Measurements from ENCODE around the gene SFT2D3.
"Not testable (repeated sequence)": the region's sequence is repeated elsewhere in the genome, so short reads cannot be mapped to it uniquely, and the experiment has no call there.

SFT2D3 gene

DNA sequence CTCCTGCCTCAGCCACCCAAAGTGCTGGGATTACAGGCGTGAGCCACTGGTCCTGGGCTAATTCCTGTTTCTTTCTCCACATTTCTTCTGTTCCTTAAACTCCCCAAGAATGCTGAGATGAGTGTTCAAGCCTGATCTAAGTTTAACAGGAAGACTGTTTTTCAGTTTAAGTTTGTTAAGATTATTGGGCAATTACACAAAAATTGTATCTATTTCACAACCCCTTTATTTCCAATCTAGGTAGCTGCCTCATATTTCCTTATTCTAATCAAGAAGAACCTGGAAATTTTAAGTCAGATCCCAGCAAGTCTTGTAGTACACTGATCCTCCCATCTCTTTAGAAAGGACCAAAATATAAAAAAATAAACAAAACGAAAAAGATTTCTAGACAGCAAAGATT lies 11.7 kb downstream of the SFT2D3 start:
- DNase-seq, result no peak

DNA sequence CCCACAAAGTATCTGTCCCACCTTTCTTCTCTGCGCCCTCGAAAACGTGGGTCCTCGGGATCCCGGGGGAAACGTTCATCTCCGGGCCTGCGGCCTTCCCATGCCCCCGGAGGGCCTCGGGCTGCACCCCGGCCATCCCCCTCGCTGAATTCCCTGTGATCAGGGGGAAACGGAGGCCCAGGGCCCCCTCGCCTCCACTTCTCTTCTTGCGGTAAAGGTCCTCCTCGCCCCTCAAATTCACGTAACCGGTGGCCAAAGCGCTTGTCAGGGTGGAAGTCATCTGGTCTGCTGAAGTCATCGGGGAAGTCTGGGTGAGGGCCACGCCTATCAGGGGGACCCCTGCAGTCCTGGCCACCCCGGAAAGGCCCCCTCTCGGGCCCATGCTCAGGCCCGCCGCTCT lies 12.3 kb downstream of the SFT2D3 start:
- no peak for DNase-seq

DNA sequence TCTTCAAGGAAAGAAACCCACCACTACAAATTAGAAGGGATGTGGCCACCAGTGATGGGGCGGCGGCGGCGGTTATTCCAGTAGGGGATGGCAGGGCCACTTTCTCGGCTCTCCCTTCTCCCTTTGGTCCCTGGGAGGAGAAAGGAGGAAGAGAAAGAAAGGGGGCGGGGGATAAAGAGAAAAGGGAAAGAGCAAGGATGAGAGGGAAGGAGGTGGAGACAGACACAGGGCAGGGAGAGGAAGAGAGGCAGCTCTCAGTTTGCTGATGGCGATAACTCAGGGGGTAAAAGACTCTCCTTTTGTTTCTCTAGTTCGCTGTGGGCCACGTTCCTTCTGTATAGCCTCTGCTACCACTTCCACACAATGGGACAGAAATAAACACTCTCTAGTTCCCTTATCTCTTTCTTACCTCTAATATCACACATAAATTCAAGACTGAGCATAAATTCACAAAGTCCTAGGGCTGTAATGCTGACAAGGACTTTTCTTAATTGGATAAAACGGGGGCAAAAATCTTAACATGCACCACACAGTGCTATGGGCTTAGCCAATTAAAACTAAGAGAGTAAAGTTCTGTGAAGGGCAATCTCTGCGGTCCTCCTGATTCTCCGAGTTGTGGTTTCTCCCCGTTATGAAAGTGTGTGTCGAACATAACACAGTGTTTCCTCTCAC lies 14.6 kb downstream of the SFT2D3 start:
- DNase-seq, result no peak

DNA sequence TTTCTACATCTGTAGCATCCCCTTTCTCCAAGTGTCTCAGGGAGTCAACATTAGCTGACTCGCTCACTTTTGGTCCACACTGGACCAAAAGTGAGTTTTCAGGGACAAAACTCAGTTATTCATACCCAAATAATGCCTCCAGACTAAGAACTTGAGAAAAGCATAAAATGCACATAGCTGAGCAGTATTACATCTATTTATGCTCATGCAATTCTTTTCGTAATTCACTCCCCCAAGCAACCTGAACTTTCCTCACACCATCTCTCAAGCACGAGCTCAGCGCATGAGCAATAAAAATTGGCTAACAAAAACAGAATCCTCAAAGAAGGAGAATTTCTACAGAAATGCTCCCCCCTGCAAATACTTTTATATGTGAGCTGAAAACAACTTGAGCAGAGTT lies 17.0 kb downstream of the SFT2D3 start:
- DNase-seq, result no peak

DNA sequence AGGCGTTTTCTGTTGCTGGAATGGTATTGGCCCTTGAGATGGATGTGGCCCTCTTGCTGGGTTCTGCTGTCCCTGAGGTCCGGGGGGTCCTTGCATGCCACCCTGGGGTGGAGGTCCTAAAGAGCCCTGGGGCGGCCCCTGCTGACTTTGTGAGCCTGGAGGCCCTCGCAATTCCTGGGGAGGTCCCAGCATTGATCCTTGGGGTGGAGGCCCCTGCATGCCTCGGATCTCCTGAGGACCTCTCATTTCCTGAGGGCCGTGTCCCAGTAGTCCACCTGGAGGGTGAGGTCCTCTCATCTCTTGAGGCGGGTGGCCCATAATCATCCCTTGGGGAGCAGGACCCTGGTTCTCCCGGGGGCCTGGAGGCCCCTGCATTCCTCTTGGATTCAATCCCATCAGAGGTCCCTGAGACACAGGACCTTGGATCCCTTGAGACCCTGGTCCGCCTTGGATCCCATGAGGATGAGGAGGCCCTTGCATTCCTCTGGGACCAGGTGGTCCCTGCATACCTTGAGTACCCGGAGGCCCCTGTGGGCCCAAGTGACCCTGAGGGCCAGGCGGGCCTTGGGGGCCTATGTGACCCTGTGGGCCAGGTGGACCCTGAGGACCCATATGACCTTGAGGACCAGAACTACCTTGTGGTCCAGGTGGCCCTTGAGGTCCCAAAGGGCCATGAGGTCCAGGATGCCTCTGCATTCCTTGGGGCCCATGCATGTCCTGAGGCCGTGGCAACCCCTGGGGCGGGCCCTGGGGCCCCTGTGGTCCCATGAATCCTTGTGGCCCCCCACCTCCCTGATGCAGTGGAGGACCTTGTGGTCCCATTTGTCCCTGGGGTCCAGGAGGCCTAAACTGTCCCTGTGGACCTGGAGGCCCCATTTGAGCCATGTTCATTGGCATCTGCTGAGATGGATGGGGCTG lies 18.3 kb downstream of the SFT2D3 start:
- no peak for DNase-seq

DNA sequence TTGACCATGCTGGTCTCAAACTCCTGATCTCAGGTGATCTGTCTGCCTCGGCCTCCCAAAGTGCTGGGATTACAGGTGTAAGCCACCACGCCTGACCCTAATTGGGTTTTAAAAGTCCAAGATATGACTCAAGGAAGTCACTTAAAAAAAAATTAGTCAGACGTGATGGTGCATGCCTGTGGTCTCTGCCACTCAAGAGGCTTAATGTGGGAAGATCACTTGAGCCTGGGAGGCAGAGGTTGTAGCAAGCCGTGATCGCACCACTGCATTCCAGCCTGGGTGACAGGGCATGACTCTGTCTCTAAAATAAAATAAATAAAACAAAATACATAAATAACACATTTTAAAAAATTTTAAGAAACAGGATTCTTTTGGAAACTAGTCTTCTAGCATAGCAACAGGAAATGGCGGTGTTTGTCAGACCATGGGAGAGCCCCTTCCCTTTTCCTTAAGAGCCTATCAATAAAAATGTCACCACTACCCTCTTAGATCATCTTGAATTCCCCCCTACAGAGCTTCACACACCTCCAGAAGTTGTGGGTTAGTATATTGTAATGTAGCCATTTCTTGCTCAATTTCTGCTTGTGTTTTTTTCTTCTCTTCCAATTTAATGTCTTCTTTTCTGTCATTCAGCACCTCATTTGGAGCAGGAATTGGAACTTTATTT lies 20.1 kb downstream of the SFT2D3 start:
- no peak for DNase-seq

DNA sequence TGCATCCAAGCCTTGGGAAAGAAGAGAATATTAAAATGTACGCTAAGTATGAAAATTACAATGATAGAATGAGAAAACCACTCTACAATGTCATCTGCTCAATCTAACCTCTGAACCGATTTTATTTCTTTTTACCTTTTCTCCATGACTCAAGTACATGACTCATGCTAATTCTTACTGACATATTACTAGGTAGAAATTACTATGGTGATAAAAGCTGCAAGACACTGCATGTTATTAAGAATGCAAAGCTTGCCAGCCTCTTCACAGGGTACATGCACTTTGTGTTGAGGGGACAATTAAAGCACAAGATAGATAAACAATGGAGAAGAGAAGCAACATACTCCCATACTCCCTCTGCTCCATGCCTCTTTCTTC lies 20.7 kb downstream of the SFT2D3 start:
- DNase-seq, result no peak

DNA sequence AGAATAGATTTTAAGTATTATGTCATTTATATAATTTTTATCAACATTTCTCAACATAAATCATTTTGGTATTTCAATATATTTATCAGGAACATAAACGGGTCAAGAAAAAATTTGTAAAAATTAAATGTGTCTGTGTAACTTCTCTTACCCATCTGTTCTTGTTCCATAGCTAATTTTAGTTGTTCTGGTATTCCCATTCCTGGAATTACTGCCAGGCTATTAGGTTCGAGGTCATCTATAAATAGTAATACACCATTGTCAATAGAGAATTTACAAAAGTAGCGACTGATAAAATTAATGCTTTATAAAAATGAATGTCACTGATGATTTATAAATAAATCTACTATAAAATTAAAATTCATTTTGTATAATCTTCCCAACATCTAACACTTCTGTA lies 21.5 kb downstream of the SFT2D3 start:
- no peak for DNase-seq

DNA sequence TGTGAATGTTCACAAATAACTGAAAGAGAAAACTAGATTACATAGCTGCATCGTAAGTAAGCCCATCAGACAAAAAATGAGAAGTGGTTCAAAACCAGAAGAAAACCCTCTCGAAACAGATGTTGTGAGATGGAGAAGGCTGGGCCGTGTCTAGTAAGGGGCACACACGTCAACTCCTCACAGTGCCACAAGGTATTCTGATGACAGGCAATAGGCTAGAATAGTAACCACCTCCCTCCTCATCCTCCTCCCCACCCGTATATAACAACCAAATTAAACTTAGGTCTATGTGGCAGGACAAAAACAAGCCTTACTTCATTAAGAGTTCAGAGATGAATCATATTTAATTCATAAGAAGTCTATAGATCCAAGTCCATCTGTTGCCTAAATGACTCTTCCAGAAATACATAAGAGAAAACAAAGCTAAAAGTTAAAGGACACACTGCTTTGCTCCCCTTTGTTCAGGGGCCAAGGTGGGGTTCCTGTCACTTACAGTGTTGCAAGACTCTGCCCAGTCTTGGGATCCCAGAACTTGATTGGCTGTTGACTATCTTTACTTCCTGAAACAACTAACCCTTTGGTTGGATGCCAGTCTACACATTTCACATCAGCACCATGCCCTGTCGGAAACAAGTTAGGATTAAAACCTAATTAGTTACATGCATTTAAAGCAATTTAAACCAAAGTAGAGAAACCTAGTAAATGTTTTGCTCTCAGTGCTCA lies 25.0 kb downstream of the SFT2D3 start:
- DNase-seq, result no peak

DNA sequence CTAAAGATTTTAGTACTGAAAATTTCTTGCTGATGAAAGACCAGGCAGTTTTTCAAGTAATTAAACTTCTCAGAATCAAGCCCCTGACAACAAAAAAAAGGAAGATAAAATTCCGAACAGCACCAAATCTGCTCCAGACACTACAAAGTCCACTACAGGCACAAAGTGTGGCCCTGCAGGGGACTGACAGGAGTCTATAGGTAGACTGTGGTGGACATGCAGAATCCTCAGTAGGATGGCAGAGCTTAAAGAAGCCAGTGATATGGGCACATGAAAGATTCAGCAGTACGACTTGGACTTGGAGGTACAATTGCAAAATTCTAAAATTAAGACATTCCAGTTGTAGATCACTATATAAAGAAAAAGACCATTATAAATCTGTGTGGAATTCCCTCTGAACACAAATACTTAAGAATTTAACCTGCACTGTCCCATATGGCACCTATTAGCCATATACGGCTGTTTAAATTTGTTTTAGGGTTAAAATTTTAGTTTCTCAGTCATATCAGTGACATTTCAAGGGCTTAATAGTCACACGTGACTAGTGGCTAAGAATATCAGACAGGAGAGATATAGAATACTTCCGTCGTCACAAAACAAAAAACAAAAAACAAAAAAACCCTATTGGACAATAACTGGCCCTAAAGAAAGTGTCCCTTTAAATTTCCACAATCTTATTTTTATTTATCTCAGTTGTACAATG lies 32.0 kb downstream of the SFT2D3 start:
- no peak for DNase-seq

DNA sequence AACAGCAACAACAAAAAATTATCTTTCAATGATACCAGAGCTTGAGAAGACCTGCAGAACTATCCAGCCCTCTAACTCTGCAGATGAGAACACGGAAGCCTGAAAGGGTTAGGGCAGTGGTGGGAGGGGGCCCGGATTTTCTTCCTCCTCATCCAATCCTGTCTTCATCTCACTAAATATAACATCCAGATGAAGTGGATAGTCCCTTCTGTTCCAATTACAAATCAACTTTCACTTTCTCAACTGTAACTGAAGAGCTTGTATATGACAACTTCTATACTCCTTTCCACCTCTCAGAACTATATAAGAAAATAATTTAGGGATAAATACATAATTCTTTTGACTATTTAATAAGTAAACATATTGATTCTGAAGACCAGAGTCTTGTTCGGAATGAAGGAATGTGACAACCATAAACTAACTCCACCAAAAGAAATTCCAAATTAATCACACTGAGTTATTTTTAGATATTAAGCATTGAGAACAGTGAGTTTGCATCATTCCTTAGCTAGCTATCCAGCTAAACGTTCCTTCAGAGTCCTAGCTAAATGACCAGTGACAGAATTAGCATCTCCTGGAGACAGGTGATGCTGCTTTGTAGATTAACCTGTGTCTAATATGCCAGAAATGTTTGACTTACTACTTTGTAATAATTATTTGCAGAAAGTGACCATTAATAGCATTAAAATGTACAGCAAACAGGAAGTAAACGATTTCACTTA lies 32.7 kb downstream of the SFT2D3 start:
- no peak for DNase-seq

DNA sequence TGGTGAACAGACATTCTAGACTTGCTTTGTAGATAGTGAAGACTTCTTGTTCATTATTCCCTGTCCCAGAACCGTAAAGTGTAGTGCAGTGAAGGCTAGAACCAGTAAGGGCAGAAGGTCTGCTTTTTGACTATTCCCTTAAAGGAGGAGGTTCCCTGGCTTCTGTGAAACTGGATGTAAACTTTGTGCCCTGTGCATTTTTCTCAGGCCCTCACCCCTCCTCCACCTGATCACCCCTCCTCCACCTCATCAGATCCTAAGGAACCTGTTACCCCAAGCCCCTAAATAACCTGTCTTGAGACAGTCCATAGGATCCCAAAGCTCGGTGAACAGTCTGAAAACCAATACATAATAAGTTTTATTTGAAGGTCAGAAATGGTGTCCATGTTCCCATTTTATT lies 33.7 kb downstream of the SFT2D3 start:
- no peak for DNase-seq

DNA sequence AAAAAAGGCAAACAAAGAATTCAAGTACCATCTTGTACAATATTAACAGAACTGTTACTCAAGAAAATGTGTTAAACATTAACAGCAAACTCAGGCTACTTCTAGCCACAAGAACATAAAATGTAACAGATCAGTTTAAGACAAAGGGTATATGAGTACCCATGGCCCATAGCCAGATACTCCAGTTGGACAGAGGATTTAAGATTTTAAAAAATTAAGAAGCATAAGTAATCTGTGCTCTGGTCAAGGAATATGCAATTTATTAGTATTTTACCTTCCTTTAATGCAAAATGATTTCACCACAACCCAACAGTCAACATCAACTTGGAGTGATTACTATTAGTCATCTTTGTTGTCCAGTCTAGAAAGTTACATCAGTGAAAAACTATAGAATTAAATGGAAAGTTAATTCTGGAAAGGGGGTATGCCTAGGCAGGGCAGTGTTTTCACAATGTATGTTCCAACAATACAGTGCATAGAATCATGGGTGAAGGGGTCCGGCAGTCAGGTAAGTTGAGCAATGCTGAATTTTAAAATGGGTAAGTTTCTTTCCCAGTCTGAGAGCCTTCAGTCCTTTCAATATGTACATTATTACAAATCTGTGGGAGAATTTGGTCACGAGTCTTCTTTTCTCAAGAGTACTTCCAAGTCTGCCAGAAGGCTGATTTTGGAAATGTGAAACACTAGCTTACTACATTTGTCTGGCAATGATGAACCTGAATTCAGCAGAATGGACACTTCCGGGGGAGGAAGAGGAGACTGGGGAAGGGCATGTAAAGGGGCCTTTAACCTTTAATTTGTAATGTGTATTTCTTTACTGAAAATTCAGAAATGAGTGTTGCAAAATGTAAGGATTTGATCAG lies 34.5 kb downstream of the SFT2D3 start:
- no peak for DNase-seq

DNA sequence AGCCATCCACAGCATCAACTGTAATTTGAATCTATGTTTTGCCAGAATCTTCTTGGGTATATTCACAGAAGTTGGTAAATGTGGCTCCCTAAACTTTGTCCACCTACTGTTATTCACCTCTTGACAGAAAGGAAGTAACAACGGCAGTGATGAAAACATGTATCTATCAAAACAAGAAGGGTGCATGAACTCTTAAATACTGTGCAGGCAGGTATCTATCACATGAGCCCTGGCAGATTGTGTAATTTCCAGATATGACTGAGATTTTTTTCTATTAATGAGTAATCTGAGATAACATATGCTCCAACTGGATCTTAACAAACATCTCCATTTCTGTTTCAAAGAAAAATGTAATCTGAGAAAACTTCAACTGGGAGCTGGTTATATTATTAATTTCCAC lies 36.6 kb downstream of the SFT2D3 start:
- no peak for DNase-seq

DNA sequence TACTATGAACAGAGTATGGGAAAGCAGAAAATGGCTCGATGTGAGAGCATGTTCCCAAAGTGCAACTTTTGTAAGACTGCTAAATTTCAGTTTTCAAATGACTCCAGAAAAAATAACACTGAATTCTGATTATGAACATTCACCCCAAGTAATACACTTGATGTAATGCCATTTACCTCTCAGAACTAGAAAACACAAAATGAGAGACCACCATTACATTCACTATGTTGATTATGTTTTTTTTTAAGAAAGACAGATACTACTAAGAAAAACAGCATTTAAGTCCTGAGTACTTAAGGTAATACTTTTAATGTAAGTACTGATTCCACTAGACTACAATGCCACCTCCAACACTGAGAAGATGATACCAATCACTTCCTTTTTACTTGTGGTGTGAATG lies 38.5 kb downstream of the SFT2D3 start:
- DNase-seq, result no peak

DNA sequence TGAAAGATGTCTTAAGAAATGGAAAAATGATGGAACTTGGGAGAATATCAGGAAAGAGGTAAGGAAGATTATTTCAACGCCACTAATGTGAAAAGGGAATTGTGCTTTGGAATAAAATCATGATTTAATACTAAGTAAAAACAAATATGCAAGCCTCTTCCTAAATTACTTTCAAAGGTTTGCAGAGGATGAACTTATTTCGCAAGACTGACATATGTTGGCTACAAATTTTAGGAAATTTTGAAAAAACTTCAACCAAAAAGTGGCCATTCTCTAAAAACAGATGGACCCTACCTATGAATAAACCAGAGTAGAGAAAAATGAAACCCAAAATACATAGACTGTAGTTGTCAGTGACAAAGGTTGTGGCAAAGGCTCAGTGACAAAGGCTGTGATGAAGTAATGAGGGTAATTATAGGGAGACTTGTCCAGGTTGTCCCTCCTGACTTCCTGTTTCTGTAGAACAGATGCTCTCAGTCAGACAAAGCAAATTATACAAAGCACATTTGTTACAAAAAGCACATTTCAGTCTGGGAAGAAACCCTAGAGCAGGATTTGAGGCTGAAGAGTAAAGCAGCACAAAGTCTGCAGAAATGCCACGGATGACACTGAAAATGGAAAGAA lies 39.5 kb downstream of the SFT2D3 start:
- DNase-seq, result no peak

DNA sequence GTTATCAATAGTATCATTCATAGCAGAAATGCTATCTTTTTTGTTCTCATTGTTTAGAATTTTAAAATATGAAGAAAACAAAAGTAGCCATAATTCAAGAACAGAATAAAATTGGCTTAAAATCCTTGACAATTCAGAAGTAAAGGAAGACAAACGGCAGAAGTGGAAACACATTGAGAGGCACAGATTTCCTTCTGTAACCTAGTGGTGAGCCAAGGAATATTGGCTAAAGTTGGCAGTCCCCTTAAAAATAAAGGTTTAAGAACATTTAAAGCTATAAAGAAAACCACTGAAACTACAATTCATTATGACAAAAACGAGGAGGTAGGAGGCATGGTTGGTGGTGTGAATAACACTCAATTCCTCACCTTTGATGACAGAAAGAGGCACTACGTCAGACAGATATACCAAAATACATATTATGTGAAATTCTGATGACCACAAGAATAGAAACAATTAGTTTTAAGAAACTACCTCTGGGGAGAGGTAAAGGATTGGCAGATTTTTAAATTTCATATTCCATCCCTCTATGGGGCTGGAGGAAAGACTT lies 42.3 kb downstream of the SFT2D3 start:
- no peak for DNase-seq

DNA sequence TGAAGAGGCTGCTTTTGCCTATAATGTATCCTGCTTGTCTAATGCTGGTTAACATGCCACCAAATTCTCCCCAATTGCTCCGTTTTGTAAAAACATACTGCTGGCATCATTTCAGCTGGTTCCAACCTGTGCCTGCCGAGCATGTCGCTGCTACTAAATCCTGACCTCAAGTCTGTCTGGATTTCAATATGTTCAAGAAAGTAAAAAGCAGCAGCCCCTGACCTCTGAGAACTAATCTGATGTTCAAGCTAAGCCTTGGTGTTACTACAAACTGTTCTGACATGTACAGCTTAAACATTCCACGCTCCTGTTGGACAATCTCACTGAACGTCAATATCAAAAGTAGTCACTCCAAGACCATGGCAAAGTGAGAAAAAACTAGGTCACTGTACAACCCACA lies 46.3 kb downstream of the SFT2D3 start:
- DNase-seq, result no peak

DNA sequence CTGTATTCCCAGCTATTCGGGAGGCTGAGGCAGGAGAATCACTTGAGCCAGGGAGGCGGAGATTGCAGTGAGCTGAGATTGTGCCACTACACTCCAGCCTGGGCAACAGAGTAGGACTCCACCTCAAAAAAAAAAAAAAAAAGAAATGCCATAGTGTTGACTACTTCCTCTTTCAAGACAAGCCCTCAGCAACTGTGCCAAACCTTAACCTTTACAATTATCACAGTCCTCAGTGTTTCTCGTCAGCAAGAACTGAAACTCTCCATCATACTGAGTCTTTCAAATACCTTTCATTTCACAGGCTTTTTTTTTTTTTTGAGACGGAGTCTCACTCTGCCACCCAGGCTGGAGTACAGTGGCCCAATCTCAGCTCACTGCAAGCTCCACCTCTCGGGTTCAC lies 48.2 kb downstream of the SFT2D3 start:
- DNase-seq, result not testable (repeated sequence)

DNA sequence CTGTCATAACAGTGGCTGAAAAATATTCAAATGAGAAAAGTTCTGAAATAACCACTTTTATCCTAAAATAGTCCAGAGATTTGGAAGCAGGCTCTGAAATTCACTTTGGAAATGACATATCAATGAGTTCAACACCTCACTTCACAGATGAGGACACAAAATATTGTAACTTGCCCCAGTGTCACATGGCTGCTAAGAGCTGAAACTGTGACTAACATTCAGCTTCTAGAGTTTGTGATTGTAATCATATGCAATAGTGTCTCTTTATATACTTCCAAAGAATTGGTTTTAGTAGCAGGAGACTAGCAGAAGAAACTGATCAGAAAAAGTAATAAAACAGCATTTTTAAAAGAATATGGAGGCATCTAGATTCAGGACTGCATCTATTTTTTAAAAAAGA lies 52.1 kb downstream of the SFT2D3 start:
- DNase-seq, result no peak
